ENCODE data around the gene TUNAR.

Gene TUNAR

DNA sequence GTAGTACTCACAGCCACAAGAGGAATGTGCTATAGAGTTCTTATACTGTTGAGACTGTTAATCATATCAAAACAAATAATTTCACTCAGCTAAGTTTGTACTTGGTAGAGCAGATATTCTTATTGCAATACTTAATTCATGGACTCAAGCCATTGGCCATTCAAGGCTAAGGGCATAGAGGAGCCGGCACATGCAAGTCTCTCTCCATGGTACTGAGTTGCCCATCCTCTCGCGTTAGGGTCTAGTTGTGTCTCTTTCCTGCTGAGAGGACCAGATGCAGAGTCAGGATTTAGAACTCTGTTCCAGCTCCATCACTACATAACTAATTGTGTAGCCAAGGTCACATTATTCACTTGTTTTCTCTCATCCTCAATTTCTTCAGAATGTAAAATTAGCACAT is 14.4 kb upstream of the TUNAR start:
- TF ChIP-seq, protein P1, sequence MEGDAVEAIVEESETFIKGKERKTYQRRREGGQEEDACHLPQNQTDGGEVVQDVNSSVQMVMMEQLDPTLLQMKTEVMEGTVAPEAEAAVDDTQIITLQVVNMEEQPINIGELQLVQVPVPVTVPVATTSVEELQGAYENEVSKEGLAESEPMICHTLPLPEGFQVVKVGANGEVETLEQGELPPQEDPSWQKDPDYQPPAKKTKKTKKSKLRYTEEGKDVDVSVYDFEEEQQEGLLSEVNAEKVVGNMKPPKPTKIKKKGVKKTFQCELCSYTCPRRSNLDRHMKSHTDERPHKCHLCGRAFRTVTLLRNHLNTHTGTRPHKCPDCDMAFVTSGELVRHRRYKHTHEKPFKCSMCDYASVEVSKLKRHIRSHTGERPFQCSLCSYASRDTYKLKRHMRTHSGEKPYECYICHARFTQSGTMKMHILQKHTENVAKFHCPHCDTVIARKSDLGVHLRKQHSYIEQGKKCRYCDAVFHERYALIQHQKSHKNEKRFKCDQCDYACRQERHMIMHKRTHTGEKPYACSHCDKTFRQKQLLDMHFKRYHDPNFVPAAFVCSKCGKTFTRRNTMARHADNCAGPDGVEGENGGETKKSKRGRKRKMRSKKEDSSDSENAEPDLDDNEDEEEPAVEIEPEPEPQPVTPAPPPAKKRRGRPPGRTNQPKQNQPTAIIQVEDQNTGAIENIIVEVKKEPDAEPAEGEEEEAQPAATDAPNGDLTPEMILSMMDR (IDR thresholded peaks at IDR 0.05; ENCODE audit: insufficient read depth, low read length, missing control alignments) = no peak
- no peak for DNase-seq (ENCODE audit: low read depth, low spot score)
- ChIA-PET CTCF (no interaction called here), POLR2A (no interaction called here)
- H3K4me3 ChIP-seq (ENCODE audit: low read depth, low read length) = no peak overlapping the region

DNA sequence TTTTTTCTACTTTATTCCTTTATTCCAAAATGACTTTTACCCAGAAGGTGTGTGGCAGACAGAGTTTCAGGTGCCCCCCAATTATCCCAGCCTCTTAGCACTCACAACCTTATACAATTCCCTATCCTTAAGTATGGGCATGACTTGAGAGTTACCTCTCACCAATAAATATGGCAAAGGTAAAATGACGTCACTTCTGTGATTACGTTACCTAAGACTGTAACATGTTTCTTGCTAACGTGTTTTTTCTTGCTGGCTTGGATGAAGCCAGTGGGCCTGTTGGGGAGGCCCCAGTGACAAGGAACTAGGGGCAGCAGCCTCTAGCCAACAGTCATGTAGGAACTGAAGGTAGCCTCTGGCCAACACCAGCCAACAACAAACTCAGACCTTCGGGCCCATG is 13.3 kb upstream of the TUNAR start:
- DNase-seq (ENCODE audit: low read depth, low spot score) = no peak
- TF ChIP-seq, protein P1 (IDR thresholded peaks at IDR 0.05; ENCODE audit: insufficient read depth, low read length, missing control alignments) = no peak
- CTCF ChIA-PET = no interaction called here

DNA sequence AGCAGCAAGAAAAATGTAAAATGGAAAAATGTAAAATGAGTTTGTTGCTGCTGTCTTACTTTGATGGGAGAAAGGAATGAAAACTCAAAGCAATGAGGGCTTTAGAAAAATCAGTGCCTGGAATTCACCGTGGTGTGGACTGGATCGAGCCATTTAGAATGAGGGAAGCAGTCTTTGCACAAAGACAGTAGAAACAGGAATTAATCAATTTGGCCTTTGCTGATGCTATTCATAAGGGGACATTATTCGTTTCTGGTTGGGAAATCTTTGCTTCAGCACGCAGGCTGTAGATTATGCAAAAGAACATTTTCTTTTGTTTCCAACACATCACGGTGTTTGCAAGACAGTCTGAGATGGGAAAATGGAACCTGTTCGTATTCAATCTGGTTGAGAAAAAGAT is 6.9 kb upstream of the TUNAR start:
- H3K4me3 ChIP-seq (ENCODE audit: low read depth, low read length) = no peak overlapping the region
- POLR2A ChIA-PET = no interaction called here
- DNase-seq (ENCODE audit: low read depth, low spot score) = no peak
- TF ChIP-seq, protein P1 (IDR thresholded peaks at IDR 0.05; ENCODE audit: insufficient read depth, low read length, missing control alignments) = no peak
- CTCF ChIA-PET = no interaction called here

More for the DNA sequence above, 13.3 kb upstream of the TUNAR start:
- POLR2A ChIA-PET = no interaction called here
- H3K4me3 ChIP-seq (ENCODE audit: low read depth, low read length) = no peak overlapping the region

DNA sequence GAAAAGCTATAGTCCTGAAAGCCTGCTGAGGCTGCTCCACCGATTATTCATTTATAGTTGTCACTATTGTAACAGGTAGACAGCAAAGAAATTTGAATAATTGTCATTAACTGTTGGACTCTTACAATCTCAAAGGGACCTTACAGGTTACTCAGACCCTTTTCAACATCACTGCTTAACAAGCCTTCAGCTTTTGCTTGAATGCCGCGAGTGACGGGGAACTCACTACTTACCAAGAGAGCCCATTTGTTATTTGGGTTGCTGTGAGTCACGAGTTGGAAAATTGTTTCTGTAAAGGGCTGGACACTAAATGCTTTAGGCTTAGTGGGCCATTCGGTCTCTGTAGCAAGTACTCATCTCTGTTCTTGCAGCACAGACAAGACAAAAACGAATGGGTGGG is 5.9 kb upstream of the TUNAR start:
- CTCF ChIA-PET = no interaction called here
- DNase-seq (ENCODE audit: low read depth, low spot score) = no peak
- POLR2A ChIA-PET = no interaction called here
- TF ChIP-seq, protein P1 (IDR thresholded peaks at IDR 0.05; ENCODE audit: insufficient read depth, low read length, missing control alignments) = no peak
- H3K4me3 ChIP-seq (ENCODE audit: low read depth, low read length) = no peak overlapping the region

GRCh38 chr14:95871531-95871930 is 5.1 kb upstream of the TUNAR start:
- POLR2A ChIA-PET = no interaction called here
- TF ChIP-seq, protein P1 (IDR thresholded peaks at IDR 0.05; ENCODE audit: insufficient read depth, low read length, missing control alignments) = no peak
- no peak overlapping the region for H3K4me3 ChIP-seq (ENCODE audit: low read depth, low read length)
- CTCF ChIA-PET = no interaction called here
- DNase-seq (ENCODE audit: low read depth, low spot score) = no peak

GRCh38 chr14:95872777-95873176 is 3.9 kb upstream of the TUNAR start:
- H3K4me3 ChIP-seq (ENCODE audit: low read depth, low read length) = no peak overlapping the region
- ChIA-PET POLR2A (no interaction called here), CTCF (no interaction called here)
- TF ChIP-seq, protein P1 (IDR thresholded peaks at IDR 0.05; ENCODE audit: insufficient read depth, low read length, missing control alignments) = no peak
- no peak for DNase-seq (ENCODE audit: low read depth, low spot score)

All from AG04449 (cell line).